Duodenal mucosa (tissue), 2 donors: ENCODE results near the gene PLEKHA1.
A peak's percentile ranks its signal among the peaks of the same experiment; 100 is the strongest.

Experiments
- H3K27ac ChIP-seq: one replicate; pipeline ENCODE4 v1.7.0; 2013; ENCODE audit warnings: low read depth, low read length
- H3K27me3 ChIP-seq, 2 donors: one replicate each; pipeline ENCODE4 v1.7.0; 2013; ENCODE audit warnings: low read length in 2 of 2, control low read depth in 1 of 2; ENCODE audit not compliant: insufficient read depth in 2 of 2, control insufficient read depth in 1 of 2
- H3K36me3 ChIP-seq, 2 donors: one replicate each; pipeline ENCODE4 v1.7.0; 2013; ENCODE audit warnings: low read length in 2 of 2, control low read depth in 1 of 2; ENCODE audit not compliant: insufficient read depth in 2 of 2, control insufficient read depth in 1 of 2
- H3K4me1 ChIP-seq, 2 donors: one replicate each; pipeline ENCODE4 v1.7.0; 2013; ENCODE audit warnings: low read length in 2 of 2, control low read depth in 1 of 2; ENCODE audit not compliant: insufficient read depth in 2 of 2, control insufficient read depth in 1 of 2
- H3K4me3 ChIP-seq, 2 donors: one replicate each; pipeline ENCODE4 v1.7.0; 2013; ENCODE audit warnings: low read length in 2 of 2, low read depth in 1 of 2
- H3K9ac ChIP-seq, 2 donors: one replicate each; pipeline ENCODE4 v1.7.0; 2013; ENCODE audit warnings: low read length in 2 of 2, low read depth in 1 of 2
- H3K9me3 ChIP-seq, 2 donors: one replicate each; pipeline ENCODE4 v1.7.0; 2013; ENCODE audit warnings: low read length in 2 of 2, control low read depth in 1 of 2; ENCODE audit not compliant: control insufficient read depth in 1 of 2

PLEKHA1 gene

GRCh38 chr10:122374237-122374858, at the start of gene PLEKHA1:
TSS of gene PLEKHA1 (plus strand) at chr10:122374708. CDS start at chr10:122393201, 18,493 bp downstream.
- H3K9ac ChIP-seq = peak within 1 kb of the TSS; percentile 60 to 80
- peaks cover 10% of the 10 kb centered on the region in 2 donors for H3K4me1 ChIP-seq
- H3K36me3 ChIP-seq = no peaks in the 10 kb centered on the region
- H3K27me3 ChIP-seq = no peaks in the 10 kb centered on the region
- peak within 1 kb of the TSS; percentile 94 for H3K27ac ChIP-seq
- H3K9me3 ChIP-seq = no peaks in the 10 kb centered on the region
- H3K4me3 ChIP-seq = peak within 1 kb of the TSS; percentile 72 to 83

DNA sequence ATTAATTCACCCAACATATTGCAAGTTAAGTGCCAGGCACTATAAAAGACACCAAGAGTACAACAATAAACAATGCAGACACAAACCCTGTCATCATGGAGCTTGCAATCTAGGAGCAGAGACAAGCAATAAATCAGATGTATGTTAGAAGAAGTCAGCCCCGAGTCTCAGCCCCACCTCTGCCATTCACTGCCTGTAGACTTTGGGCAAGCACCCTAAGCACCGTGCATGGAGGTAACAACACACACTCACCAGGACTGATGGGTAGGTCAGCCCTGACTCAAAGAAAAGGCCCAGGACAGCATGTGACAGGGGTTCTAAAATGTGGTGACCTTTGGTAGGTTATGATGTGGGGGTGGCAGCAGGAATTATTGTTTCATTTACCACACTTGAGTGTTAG, 49.3 kb upstream of the PLEKHA1 start:
- no peak overlapping the region for H3K27ac ChIP-seq
- H3K27me3 ChIP-seq = no peaks in the 10 kb centered on the region
- H3K36me3 ChIP-seq = no peaks in the 10 kb centered on the region
- no peak overlapping the region for H3K9ac ChIP-seq
- H3K4me1 ChIP-seq = no peaks in the 10 kb centered on the region
- no peaks in the 10 kb centered on the region for H3K9me3 ChIP-seq
- H3K4me3 ChIP-seq = no peak overlapping the region

GRCh38 chr10:122326385-122326784, 48.1 kb upstream of the PLEKHA1 start:
- Histone ChIP-seq H3K27me3 (no peaks in the 10 kb centered on the region), H3K4me3 (no peak overlapping the region), H3K27ac (no peak overlapping the region), H3K36me3 (no peaks in the 10 kb centered on the region), H3K4me1 (peaks cover 0 to under 1% of the 10 kb centered on the region in 2 donors), H3K9me3 (no peaks in the 10 kb centered on the region), H3K9ac (no peak overlapping the region)

- no peaks in the 10 kb centered on the region for H3K27me3 ChIP-seq
- no peak overlapping the region for H3K4me3 ChIP-seq
- no peak overlapping the region for H3K27ac ChIP-seq
- no peaks in the 10 kb centered on the region for H3K36me3 ChIP-seq
- peaks cover 0 to 5% of the 10 kb centered on the region in 2 donors for H3K4me1 ChIP-seq
- H3K9me3 ChIP-seq = no peaks in the 10 kb centered on the region
- H3K9ac ChIP-seq = no peak overlapping the region
These were observed 47.7 kb upstream of the PLEKHA1 start for GRCh38 chr10:122326806-122327205.

DNA sequence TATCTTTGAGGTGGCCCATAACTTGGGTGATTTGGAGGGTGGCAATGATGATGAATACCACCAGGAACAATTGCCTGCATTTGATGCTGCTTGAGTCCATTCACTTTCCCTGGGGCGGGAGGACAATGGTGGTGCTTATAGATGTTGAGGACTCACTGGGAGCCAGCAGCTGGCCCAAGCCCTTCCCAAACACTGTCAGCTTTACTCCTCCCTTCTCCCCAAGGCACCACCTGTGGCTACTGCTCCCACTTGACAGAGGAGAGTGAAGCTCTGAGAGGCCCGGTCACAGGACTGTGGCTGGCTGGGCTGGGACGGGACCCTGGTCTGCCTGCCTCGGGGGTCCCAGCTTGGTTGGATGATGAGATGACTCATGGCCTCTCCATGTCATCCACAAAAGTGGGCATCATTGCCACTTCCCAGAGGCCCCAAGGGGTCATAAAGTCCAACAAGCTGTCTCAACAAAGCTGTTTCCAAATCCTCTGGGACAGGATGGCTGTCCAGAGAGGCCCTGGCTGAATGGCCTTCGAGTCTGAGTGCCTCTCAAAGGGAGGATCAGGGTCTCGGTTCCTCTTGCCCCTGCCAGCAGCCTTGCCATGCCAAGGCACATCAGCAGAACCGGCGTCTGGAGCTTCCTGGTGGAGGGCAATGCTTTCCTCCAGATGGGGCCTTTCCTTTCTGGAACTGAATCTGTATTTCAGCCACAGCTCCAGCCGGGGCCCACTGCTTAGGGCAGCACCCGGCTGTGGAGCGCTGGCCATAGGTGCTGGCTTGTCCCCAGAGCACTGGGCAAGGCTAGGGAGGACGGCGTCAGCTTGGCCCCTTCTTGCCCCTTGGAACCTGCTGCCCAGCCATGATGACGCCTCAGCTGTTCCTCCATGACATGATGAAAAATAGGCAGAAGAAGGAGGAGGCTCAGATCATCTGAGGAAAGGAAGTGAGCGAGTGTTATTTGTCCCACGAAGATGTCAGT, 47.0 kb upstream of the PLEKHA1 start:
- no peak overlapping the region for H3K27ac ChIP-seq
- peaks cover 0 to 3% of the 10 kb centered on the region in 2 donors for H3K27me3 ChIP-seq
- H3K36me3 ChIP-seq = no peaks in the 10 kb centered on the region
- H3K4me3 ChIP-seq = no peak overlapping the region
- H3K4me1 ChIP-seq = peaks cover 0 to 7% of the 10 kb centered on the region in 2 donors
- no peaks in the 10 kb centered on the region for H3K9me3 ChIP-seq
- no peak overlapping the region for H3K9ac ChIP-seq

DNA sequence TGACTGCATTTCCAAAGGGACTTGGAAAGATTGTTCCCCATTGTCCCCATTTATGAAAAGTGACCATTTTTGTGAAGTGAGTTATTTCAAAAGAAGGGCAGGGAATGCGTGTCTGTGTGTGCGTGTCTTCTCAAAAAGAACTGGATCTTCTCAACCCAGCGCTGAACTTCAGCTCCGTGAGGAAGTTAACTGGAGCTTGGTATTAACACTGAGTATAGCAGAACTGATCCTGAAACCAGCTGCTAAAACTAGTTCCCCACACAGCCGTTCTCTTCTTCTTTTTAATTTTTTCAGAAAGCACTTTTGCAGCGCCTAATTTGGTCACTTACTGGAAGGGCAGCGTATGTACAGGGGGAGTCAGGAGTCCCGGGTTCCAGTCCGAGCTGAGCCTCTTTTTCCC, 45.8 kb upstream of the PLEKHA1 start:
- Histone ChIP-seq H3K27ac (no peak overlapping the region), H3K27me3 (peaks cover 0 to 3% of the 10 kb centered on the region in 2 donors), H3K36me3 (no peaks in the 10 kb centered on the region), H3K9ac (no peak overlapping the region), H3K4me1 (peaks cover 0 to 7% of the 10 kb centered on the region in 2 donors), H3K4me3 (no peak overlapping the region), H3K9me3 (no peaks in the 10 kb centered on the region)

DNA sequence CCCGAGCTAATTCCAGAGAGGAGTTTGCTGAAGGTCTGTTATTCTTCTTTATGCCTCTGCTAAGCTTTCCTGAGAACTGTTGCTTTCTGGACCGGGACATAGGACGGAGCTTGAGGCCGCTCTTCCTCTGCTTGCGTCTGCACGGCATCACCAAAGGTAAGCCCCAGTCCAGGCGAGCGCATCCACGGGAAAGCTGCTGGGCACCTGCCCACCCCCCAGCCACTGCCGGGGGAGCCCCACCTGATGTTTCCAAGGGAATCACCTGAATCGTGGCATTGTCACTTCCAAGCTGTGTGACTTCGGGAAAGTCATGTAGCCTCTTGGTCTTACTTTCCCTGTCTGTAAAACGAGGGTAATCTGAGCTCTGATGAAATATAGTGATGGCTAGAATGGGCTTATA, 45.1 kb upstream of the PLEKHA1 start:
- Histone ChIP-seq H3K9ac (no peak overlapping the region), H3K27ac (no peak overlapping the region), H3K9me3 (no peaks in the 10 kb centered on the region), H3K4me3 (no peak overlapping the region), H3K27me3 (peaks cover 0 to 3% of the 10 kb centered on the region in 2 donors), H3K4me1 (peaks cover 0 to 7% of the 10 kb centered on the region in 2 donors), H3K36me3 (no peaks in the 10 kb centered on the region)

DNA sequence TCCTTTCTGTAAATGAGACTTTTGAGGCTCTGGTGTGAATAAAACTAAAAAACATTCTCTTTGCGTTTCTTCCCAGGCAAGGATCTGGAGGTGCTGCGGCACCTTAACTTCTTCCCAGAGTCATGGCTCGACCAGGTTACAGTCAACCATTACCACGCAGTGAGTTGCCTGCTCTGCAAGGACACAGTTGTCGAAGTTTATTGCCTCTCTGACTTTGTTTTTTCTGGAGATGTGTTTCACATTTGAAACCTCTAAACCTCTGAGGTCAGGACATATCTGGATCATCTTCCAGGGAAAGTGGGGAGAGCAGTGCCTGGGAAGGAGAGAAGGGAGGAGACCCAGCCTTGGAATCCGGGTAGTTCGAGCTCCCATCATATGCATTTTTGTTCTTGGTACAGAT, 43.4 kb upstream of the PLEKHA1 start:
- Histone ChIP-seq H3K9me3 (no peaks in the 10 kb centered on the region), H3K4me1 (peaks cover 0 to 7% of the 10 kb centered on the region in 2 donors), H3K9ac (no peak overlapping the region), H3K36me3 (no peaks in the 10 kb centered on the region), H3K4me3 (no peak overlapping the region), H3K27ac (no peak overlapping the region), H3K27me3 (peaks cover 0 to 3% of the 10 kb centered on the region in 2 donors)

GRCh38 chr10:122331615-122332446, 42.7 kb upstream of the PLEKHA1 start:
- Histone ChIP-seq H3K27me3 (peaks cover 0 to 3% of the 10 kb centered on the region in 2 donors), H3K4me3 (no peak overlapping the region), H3K36me3 (no peaks in the 10 kb centered on the region), H3K4me1 (peaks cover 0 to 7% of the 10 kb centered on the region in 2 donors), H3K9me3 (no peaks in the 10 kb centered on the region), H3K27ac (no peak overlapping the region), H3K9ac (no peak overlapping the region)
